Brain pericyte (primary cell): Measurements from ENCODE around the gene MYO10.
"Not testable (repeated sequence)": the region's sequence is repeated elsewhere in the genome, so short reads cannot be mapped to it uniquely, and the experiment has no call there.

Experiments
- DNase-seq: peaks from one replicate; pipeline ENCODE4 v3.0.0-alpha.2; 2012; ENCODE audit warnings: low read depth, low spot score

MYO10 gene

GRCh38 chr5:16668631-16669030 is 267.5 kb downstream of the MYO10 start:
- DNase-seq = no peak

DNA sequence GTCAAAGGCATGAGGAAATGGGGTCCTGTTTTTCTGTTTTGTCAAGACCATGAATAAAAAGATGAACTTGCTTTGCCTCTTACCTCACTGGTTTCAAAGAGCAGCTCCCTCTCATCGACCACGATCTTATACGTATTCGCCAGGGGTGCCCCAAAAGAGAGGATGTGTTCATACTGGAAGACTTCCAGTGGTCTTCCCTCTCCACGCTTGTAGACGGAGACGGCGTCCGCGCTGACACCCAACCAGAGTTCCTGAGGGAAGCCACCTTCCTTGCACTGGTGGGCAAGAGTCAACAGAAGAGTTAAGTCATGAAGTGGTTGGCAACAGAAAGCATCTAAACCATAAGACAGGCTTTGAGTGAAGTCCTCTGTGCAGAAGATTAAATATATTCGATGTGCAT is 267.9 kb downstream of the MYO10 start:
- DNase-seq = no peak

- no peak for DNase-seq
Observed at GRCh38 chr5:16666883-16667398, 269.1 kb downstream of the MYO10 start.

GRCh38 chr5:16666130-16666882 is 269.8 kb downstream of the MYO10 start:
- no peak for DNase-seq

DNA sequence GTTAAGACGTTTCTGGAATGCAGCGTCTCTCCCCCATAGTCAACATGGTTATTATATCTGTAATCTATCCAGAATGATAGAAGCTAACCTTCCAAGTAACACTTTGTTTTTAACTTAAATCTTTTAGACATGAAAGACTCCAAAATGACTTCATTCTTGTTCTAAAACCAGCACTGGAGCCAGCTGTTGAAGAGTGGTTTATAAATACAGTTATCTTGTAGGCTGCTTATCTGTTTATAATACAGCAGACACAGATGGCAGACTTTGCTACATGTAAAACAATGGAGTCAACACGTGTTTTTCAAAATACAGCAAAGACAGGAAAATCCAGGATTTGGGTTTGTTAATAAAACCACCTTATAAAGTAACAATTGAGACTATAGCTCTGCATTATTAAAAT is 270.5 kb downstream of the MYO10 start:
- DNase-seq = no peak

- DNase-seq = no peak
Observed at GRCh38 chr5:16664368-16664767, 271.7 kb downstream of the MYO10 start.

GRCh38 chr5:16663840-16664239 is 272.2 kb downstream of the MYO10 start:
- no peak for DNase-seq

GRCh38 chr5:16661713-16662112 is 274.4 kb downstream of the MYO10 start:
- no peak for DNase-seq

DNA sequence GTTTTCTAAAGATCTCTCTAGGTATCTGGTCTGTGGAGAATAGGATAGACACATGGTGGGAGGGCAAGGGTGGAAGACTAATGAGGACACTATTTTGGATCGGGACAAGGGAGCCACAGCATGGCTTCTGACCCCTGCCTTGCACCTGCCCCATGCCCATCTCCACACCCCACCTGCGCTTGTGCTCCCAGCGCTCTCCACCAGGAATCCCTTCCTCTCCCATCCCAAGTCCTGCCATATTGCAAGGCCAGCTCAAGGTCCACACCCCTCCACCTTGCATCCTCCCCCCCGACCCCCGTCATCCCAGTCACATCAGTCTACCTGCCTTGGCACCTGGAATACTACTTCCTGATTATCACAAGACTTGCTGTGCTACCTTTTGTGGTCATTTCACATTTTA is 275.1 kb downstream of the MYO10 start:
- DNase-seq = no peak

DNA sequence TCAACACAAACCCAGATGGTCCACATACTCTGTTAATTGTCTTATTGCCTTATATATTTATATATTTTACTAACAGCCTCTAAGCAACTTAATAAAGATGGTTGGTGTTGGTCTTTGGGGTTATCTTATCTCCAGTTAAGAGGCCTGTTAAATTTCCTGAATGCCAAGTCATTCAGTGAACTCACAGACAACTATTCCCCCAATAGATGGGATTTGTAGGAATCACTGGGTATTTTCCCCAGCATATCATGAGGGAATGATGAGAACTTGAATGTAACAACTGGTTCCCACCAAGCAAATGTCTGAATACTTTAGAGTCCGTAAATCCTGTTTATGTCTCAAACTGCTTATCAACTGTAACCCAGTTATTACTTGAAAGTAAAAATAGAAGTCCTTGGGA is 276.6 kb downstream of the MYO10 start:
- no peak for DNase-seq

DNA sequence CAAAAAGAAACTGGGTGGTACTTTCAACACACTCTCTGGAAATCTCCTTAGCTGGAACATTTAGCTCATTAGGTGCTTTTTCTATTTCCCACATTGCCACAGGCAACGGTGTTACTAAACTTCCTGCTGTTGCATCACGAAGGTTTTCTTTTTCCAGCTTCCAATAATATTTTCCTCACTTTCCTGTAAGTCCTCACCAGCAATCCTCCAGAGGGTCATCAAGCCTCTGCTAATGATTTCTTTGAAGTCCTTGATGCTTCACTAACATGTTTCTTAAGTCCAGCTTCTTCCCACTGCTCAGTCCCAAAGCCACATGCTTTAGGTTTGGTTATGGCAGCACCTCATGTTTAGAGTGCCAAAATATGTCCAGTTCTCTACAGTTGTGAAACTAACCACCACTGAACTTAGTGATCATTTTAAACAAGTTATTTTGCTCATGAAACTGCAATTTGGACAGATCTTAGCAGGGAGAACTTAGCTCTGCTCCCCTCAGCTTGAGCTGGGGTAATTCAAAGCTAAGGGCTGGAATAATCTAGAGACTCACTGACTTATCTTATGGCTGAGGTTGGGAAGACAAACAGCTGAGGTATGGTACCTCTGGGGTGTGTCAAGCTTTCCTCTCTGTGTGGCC is 279.4 kb downstream of the MYO10 start:
- no peak for DNase-seq

DNA sequence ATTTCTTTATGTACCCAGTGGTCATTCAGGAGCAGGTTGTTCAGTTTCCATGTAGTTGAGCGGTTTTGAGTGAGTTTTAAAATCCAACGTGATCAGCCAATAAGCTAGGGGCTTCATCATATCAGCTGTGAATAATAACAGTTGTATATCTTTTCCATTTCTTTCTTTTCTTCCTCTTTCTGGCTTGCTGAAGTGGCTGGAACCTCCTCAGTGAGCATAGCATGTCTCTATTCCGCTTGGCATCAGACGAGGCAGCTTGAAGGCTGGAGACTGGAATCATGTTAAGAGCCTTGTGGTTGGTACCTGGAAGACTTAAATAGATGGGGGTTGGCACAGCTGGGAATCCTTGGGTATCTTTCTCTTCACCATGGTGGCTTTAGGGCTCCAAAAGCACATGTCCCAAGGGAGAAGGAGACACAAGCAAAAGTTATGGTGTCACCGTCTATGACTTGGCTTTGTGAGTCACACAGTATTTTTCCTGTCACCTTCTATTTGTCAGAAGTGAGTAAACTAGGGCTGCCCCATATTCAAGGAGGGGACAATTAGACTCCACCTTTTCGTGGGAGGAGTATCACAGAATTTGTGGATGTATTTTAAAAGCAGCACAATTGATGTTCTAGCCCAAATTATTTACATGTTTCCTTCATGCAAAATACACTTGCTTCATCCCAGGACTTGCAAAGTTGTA is 281.3 kb downstream of the MYO10 start:
- no peak for DNase-seq

- not testable (repeated sequence) for DNase-seq
Observed at GRCh38 chr5:16648739-16649138, 287.3 kb downstream of the MYO10 start.

DNA sequence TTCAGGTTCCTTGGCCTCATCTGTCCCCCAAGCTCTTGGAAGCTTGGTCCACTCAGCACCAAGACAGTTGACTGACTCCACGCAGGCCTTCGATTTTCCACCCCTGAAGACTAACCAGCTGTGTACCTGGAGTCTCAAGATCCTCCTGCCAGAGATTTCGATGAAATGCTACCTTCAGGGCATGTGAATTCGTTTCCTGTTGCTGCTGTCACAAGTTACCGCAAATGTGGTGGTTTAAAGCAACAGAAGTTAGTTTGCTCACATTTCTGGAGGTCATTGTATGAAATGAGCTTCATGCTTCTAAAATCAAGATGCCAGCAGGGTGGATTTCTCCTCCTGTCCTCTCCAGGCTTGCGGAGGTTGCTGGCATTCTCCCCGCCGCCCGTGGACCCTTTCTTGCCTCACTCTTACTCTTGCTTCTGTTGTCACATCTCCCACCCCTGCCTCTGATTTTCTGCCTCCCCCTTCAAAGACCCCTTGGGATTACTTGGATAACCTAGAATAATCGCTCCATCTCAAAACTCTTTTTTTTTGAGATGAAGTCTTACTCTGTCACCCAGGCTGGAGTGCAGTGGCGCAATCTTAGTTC is 291.7 kb downstream of the MYO10 start:
- DNase-seq = no peak

DNA sequence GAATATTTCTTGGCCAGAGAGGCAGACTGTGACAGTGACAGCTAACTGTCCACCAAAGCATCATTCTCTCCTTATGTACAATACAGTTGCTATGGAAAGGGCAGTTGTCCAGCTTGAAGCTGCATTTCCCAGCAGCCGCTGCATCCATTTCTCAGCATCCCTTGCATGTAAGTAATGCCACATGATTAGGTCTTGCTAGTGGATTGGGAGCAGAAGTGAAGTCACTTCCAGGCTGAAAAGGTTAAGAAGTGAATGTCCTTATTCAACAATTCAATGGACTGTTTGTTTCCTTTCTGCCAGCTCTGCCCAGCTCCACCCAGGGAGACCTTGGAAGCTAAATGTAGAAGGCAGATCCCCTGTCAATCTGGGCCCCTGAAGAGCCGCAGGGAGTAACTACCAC is 293.2 kb downstream of the MYO10 start:
- DNase-seq = no peak

DNA sequence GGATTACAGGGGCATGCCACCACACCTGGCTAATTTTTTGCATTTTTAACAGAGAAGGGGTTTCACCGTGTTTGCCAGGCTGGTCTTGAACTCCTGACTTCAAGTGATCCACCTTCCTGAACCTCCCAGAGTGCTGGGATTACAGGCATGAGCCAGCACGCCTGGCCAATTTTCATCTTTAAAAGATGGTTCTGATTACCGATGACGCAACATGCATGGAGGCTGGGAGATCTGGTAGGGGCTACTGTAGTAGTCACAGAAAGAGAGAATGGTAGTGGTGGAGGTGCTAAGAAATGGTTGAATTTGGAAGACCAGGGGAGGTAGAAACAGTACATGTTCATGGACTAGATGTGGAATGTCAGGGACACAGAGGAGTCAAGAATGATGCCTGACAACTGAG is 296.9 kb downstream of the MYO10 start:
- DNase-seq = no peak

GRCh38 chr5:16628376-16628775 is 307.7 kb downstream of the MYO10 start:
- DNase-seq = no peak

GRCh38 chr5:16626696-16627264 is 309.3 kb downstream of the MYO10 start:
- DNase-seq = no peak

DNA sequence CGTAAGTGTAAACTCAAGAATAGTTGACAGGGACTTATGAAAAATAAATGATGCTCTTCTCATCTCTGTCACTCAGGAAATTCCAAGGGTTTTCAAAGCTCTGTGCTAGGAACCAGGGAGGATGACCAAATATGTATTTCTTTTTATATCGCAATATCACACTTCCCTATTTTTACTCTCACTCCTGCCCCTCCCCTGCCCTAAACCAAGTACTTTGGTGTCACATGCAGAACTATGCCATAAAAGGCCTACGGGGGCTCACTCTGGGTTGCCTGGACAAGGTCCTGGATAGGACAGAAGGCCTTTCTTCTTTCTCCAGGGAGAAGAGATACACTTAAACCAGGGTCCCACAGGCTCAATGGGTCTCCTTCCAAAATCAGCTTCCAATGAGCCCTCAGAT is 311.0 kb downstream of the MYO10 start:
- DNase-seq = no peak

GRCh38 chr5:16619136-16619535 is 317.0 kb downstream of the MYO10 start:
- DNase-seq = no peak

GRCh38 chr5:16618138-16618897 is 317.8 kb downstream of the MYO10 start:
- no peak for DNase-seq
